CD4-positive, alpha-beta T cell treated with Interleukin-10 for 1 hour (primary cell): ENCODE results near the gene COX7A2.

ENCODE experiments used
- DNase-seq: peaks from one replicate; pipeline ENCODE4 v3.0.0-alpha.2; 2020

Gene COX7A2

DNA sequence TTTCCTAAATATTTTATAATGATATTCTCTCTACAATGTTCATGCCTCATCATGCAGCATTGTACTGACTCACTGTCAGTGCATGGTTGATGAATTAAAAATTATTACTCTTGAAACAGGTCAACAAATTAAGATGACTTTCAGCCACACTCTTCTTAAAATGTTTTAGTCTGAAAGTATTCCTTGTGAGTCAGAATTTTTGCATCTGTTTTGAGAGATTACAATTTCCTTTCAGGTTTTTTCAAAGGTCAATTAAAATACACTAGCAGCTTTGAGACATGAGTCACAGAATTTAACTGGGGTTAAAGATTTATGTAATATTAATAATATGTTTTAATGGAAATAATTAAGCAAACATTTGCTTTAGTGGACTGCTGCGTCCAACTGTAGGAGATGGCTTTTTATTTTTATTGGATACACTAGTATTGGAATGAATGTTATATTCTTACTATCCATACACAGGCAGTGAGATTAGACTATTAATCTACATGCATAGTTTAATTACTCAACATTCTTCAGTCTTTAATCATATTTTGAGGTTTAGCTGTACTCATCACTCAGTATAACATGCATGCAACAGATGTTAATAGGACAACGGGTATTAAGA is 47.4 kb downstream of the COX7A2 start:
- no peak for DNase-seq

DNA sequence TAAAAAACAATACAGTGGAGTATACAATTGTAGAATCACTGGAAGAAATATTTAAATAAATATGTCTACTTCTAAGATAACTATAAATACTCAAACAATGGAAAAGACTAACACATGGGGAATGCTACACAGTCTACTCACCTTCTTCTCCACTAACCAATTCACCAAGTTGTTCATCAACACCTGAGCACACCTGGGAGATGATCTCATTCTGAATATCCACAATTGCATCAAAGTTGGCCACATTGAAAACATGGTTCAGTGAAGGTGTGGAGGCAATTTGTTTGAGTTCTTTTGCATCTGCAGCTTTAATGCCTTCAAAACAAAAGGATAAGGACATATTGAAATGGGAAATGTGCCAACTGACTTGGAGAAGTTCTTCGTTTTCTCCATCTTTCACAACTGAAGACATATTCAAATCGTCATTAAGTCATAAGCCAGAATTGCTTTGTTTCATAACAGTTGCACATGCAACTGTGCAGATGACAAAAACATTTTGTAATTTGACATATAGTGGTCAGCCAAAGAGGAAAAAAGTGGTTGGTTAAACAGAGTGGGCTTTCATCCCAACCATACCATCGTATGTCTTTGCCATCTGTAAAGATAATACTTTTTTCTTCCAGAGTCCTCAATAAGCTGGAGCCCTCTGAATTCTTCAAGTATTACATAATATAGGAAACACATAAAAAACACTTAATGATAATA is 55.2 kb downstream of the COX7A2 start:
- DNase-seq, result no peak
